ENCODE measurements around the gene DVL2.

GRCh38 chr17:7215652-7216180 is 18.6 kb downstream of the DVL2 start:
- TF ChIP-seq POLR2A (IDR thresholded peaks at IDR 0.05) = no peak
- TF ChIP-seq CTCF (IDR thresholded peaks at IDR 0.05) = no peak

Measured in esophagus squamous epithelium (tissue), 4 donors.